Breast epithelium (tissue), 4 donors: ENCODE measurements around the gene TOPBP1. TPM values are rescaled to one million over a fixed set of nuclear protein-coding genes. Genes with fewer than 3 reads are reported as not detected.

Experiments
- DNase-seq, 2 donors: peaks; one replicate each; pipeline ENCODE4 v3.0.0-alpha.2; 2019; ENCODE audit warnings: low spot score in 2 of 2
- H3K27ac ChIP-seq, 2 donors: fragments of 200-600 bp; sonication (generic) in 1 of 2; one replicate each; pipeline ENCODE4 v1.5.1; 2016 to 2019; ENCODE audit warnings: mild to moderate bottlenecking in 1 of 2
- H3K27me3 ChIP-seq, 2 donors: fragments of 200-600 bp; sonication (generic) in 1 of 2; one replicate each; pipeline versions ENCODE4 v1.5.1 to v1.6.0; 2017 to 2019; ENCODE audit warnings: control low read depth in 1 of 2, mild to moderate bottlenecking in 1 of 2
- H3K36me3 ChIP-seq: fragments of 200-600 bp; one replicate; pipeline ENCODE4 v1.5.1; 2019
- H3K4me1 ChIP-seq, 2 donors: fragments of 200-600 bp; sonication (generic); one replicate each; pipeline ENCODE4 v1.5.1; 2016 to 2019; ENCODE audit warnings: control low read depth in 1 of 2
- H3K4me3 ChIP-seq, 3 donors: fragments of 200-600 bp; sonication (generic); 1 replicate in 2 of 3; 2 replicates in 1 of 3; pipeline ENCODE4 v1.5.1; 2016 to 2019; ENCODE audit warnings: mild to moderate bottlenecking in 3 of 3, moderate library complexity in 2 of 3
- H3K9me3 ChIP-seq, 2 donors: fragments of 200-600 bp; sonication (generic) in 1 of 2; one replicate each; pipeline ENCODE4 v1.5.1; 2016 to 2019; ENCODE audit warnings: control low read depth in 1 of 2
- CTCF ChIP-seq, 3 donors: fragments of 450-650 bp; IDR thresholded peaks; one replicate each; pipeline ENCODE4 v1.5.1; 2016 to 2017; ENCODE audit warnings: antibody characterized with exemption in 3 of 3, mild to moderate bottlenecking in 3 of 3, moderate library complexity in 3 of 3
- POLR2A ChIP-seq: fragments of 450-650 bp; IDR thresholded peaks from one replicate; pipeline ENCODE4 v1.6.1; 2016; ENCODE audit warnings: antibody characterized with exemption, mild to moderate bottlenecking, moderate library complexity
- POLR2AphosphoS5 ChIP-seq, 3 donors: sonication (generic); formaldehyde crosslinking; IDR thresholded peaks; one replicate each; pipeline ENCODE4 v1.6.1; 2017; ENCODE audit warnings: antibody characterized with exemption in 3 of 3
- intact Hi-C: fragments of 100-400 bp; cut with DNase I; formaldehyde crosslinking; loops from one replicate; pipeline ENCODE4 v1.15.1; 2023; ENCODE audit warnings: low total_unique reads
- total RNA-seq, 3 donors: library from RNA; depleted of rRNA; stranded (reverse); fragments of >200 nt; gene quantifications; one replicate each; pipeline ENCODE4 v1.1.0, GENCODE V29; 2016

The TOPBP1 gene
- total RNA-seq, 3 donors from 2014 or later = 33.4 to 58.1 (median 38.7) TPM

GRCh38 chr3:133649486-133650068 is 12.2 kb downstream of the TOPBP1 start:
- Histone ChIP-seq H3K4me1 (no peaks in the 10 kb centered on the region), H3K27me3 (no peaks in the 10 kb centered on the region), H3K4me3 (no peak overlapping the region), H3K9me3 (no peaks in the 10 kb centered on the region), H3K27ac (no peak overlapping the region), H3K36me3 (peaks cover 13% of the 10 kb centered on the region)
- DNase-seq = no peak
- intact Hi-C loops = loop anchor here (1.0 kb wide), 1 partner anchor 14 kb away; no protein-coding TSS in a partner anchor
- TF ChIP-seq POLR2AphosphoS5 (IDR thresholded peaks at IDR 0.05) = no peak
- TF ChIP-seq CTCF (IDR thresholded peaks at IDR 0.05) = no peak
- no peak for TF ChIP-seq POLR2A

- Histone ChIP-seq H3K4me3 (no peak overlapping the region), H3K4me1 (no peaks in the 10 kb centered on the region), H3K27me3 (no peaks in the 10 kb centered on the region), H3K36me3 (peaks cover 12% of the 10 kb centered on the region), H3K27ac (no peak overlapping the region), H3K9me3 (no peaks in the 10 kb centered on the region)
- intact Hi-C loops = no loop called here
- TF ChIP-seq POLR2AphosphoS5 (IDR thresholded peaks at IDR 0.05) = no peak
- TF ChIP-seq POLR2A = no peak
- no peak for TF ChIP-seq CTCF (IDR thresholded peaks at IDR 0.05)
- no peak for DNase-seq
Measured at GRCh38 chr3:133644768-133645167, 17.0 kb downstream of the TOPBP1 start.

- intact Hi-C loops = no loop called here
- no peaks in the 10 kb centered on the region for H3K9me3 ChIP-seq
- DNase-seq = no peak
- H3K36me3 ChIP-seq = peaks cover 4% of the 10 kb centered on the region
- TF ChIP-seq POLR2A = no peak
- no peak for TF ChIP-seq POLR2AphosphoS5 (IDR thresholded peaks at IDR 0.05)
- no peak for TF ChIP-seq CTCF (IDR thresholded peaks at IDR 0.05)
- no peak overlapping the region for H3K27ac ChIP-seq
- no peak overlapping the region for H3K4me3 ChIP-seq
- H3K4me1 ChIP-seq = no peaks in the 10 kb centered on the region
- H3K27me3 ChIP-seq = no peaks in the 10 kb centered on the region
Measured at GRCh38 chr3:133643611-133644010, 18.1 kb downstream of the TOPBP1 start.

- no peaks in the 10 kb centered on the region for H3K36me3 ChIP-seq
- intact Hi-C loops = no loop called here
Measured at GRCh38 chr3:133641254-133641653, 20.5 kb downstream of the TOPBP1 start.

More at GRCh38 chr3:133641254-133641653, 20.5 kb downstream of the TOPBP1 start:
- Histone ChIP-seq H3K4me3 (no peak overlapping the region), H3K9me3 (no peaks in the 10 kb centered on the region), H3K27ac (no peak overlapping the region), H3K4me1 (no peaks in the 10 kb centered on the region), H3K27me3 (no peaks in the 10 kb centered on the region)
- TF ChIP-seq CTCF (IDR thresholded peaks at IDR 0.05) = no peak
- no peak for TF ChIP-seq POLR2AphosphoS5 (IDR thresholded peaks at IDR 0.05)
- TF ChIP-seq POLR2A = no peak
- DNase-seq = no peak
